ELF-1 (cell line): ENCODE data around the gene PDCD6IP.
A peak's percentile ranks its signal among the peaks of the same experiment; 100 is the strongest.
"Not testable (repeated sequence)": the region's sequence is repeated elsewhere in the genome, so short reads cannot be mapped to it uniquely, and the experiment has no call there.

Source experiments
- DNase-seq: peaks from one replicate; pipeline ENCODE4 v3.0.0-alpha.2; 2016; ENCODE audit warnings: low read depth, low spot score

The PDCD6IP gene

DNA sequence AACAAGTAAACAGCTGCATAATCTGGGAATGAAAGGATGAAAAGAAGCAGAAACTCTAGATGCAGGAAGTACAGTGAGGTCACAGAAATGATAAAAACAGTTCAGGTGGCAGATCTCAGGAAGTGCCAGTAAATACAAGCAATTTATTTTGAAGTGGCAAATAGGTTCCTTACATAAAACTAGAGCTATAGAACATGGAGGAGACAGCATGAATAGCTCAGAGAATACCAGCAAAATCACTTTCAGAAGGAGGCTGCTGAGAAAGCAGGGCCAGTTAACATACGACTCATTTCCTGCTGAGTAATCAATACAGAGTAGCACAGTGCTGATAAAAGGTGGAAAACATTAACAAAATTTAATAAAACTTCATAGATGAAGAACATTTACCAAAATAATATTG is 57.0 kb downstream of the PDCD6IP start:
- not testable (repeated sequence) for DNase-seq

DNA sequence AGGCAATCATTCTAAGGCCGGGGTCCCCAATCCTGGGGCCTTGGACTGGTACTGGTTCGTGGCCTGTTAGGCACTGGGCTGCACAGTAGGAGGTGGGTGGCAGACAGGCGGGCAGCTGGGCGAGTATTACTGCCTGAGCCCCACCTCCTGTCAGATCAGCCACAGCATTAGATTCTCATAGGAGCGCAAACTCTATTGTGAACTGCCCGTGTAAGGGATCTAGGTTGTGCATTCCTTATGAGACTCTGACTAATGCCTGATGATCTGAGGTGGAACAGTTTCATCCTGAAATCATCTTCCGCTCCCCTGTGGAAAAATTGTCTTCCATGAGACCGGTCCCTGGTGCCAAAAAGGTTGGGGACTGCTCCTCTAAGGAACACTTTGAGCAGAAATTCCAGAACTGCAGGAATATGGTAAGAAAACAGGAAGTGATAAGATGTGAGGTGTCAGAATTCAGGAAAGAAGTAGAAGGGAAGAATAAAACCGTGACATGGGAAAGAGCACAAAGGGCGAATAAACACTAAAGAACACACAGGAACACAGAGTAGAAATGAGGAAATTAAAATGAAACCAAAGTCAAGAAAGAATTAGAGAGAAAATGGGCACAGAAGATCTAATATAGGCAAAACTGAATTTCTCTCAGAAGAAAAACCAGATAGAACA is 57.6 kb downstream of the PDCD6IP start:
- no peak for DNase-seq

DNA sequence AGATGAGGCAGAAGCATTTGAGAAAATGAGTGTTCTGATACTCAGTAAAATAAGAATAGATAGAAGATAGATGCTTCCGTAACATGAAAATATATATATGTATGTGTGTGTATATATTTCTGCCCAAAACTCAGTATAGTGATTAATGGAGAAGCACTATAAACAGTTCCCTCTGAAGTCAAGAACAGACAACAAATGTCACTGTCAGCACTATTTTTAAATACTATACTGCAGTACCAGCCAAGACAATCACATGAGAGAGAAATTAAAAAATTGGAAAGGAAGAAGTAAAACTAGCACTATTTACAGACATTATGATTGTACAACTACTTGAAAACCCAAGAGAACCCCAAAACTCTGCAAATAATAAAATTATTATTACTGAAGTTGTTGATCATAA is 59.3 kb downstream of the PDCD6IP start:
- DNase-seq: not testable (repeated sequence)

DNA sequence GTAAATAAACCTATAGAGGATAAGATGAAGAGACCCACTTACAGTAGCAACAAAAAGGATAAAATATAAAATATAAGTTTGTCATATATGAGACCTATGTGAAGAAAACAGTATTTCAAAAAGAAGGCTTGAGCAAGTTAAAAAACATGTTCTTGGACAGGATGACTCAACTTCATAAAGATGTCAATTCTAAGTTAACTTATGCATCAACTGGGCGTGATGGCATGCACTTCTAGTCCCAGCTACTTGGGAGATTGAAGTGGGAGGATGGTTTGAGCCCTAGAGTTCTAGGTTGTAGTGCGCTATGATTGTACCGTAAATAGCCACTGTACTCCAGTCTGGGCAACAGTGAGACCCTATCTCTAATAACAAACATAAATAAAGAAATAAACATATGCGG is 59.7 kb downstream of the PDCD6IP start:
- no peak for DNase-seq

DNA sequence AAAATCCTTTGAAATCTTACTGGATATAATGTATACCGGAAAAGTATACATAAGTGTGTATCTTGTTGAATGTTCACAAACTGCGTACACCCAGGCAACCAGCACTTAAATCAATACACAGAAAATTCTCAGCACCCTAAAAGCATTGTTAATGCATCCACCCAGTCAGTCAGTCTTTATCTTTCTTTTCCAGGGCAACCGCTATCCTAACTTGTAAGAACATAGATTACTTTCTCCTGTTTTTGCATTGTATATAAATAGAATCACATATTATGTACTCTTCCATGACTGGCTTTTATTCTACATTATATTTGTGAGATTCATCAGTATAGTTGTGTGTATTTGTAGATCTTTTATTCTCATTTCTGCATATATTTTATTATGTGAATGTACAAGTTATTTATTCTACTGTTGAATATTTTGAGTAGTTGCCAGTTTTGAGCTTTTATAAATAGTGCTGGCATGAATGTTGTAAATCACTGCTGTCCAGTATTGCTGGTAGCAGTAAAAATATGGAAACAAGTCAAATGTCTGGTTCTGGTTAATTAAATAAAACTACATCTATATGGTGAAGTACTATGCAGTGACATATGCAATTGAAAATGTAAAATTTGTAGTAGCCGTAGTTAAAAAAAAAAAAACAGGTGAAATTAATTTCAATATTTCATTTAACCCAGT is 62.1 kb downstream of the PDCD6IP start:
- DNase-seq: no peak

DNA sequence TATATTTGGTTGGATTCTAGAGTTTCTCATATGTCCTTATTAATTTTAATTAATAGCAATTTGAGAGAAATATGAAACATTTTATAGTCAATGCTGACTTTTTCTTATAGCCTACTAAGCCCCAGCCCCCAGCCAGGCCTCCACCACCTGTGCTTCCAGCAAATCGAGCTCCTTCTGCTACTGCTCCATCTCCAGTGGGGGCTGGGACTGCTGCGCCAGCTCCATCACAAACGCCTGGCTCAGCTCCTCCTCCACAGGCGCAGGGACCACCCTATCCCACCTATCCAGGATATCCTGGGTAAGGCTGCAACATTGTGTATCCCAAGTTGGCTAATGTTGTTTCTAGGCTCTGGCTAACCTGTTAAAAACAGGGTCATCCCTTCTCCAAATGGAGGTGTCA is 66.7 kb downstream of the PDCD6IP start:
- no peak for DNase-seq

DNA sequence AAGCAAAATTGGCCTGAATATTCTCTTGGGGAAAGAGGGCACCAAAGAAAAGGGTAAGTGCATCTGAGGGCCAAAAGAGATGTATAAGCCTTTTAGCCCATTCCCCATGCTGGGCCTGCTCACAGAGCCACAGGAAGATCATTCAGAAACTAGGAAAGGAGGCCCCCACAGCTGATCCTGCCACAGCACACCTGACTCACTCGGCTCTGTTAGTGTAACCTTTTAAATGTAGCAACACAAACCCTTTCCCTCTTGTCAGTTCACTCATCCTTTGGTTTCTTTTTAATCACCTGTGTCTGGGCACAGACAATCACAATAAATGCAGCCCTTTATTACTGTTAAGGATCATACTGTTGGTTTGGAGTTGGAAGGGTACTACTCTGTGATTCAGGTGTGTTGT is 69.9 kb downstream of the PDCD6IP start:
- DNase-seq: no peak

DNA sequence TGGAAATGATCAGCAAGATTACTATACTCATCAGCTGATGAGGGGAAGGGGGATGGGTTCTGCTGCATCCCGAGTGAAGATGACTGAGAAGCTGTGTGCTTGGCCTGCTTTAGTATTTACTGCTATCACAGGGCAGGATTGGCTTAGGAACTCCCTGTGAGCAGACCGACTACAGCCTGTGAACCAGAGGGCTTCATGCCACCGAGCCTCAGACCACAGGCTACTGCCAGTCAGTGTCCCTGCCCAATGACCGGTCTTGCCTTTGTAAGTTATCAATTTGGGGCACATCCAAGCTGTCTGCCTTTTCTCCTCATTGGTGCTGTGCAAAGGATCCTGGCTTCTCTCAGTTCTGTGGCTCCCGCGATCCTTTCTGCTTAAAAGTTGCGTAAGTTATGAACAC is 71.5 kb downstream of the PDCD6IP start:
- no peak for DNase-seq

DNA sequence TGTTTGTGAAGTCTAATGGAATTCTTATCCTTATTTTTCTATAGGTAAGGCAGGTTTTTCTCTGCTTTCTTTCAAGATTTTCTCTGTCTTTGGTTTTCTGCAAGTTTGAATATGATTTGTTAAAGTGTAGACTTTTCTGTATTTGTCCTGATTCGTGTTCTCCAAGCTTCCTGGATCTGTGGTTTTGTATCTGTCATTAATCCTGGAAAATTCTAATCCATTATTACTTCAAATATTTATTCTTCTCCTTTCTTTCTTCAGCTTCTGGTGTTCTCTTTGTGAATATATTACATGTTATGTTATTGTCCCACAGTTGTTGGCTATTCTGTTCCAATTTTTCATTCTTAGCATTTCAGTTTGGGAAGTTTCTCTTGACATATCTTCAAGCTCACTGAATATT is 76.4 kb downstream of the PDCD6IP start:
- no peak for DNase-seq

DNA sequence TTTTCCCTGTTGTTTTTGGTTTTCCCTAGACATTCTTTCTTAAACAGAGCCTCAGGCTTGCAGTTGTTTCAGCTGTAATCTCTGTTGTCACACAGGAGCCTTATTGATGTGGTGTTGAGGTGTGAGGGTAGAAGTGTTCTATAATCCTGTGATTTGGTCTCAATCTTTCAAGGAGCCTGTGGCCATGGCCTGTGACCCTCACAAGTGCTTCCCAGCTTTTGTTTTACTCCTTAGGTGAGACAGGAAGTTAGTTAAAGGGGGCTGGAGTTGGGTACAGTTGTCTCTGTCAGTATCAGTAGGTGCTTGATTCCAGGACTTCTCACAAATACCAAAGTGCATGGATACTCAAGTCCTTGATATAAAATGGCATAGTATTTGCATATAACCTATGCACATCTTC is 77.2 kb downstream of the PDCD6IP start:
- DNase-seq: no peak

DNA sequence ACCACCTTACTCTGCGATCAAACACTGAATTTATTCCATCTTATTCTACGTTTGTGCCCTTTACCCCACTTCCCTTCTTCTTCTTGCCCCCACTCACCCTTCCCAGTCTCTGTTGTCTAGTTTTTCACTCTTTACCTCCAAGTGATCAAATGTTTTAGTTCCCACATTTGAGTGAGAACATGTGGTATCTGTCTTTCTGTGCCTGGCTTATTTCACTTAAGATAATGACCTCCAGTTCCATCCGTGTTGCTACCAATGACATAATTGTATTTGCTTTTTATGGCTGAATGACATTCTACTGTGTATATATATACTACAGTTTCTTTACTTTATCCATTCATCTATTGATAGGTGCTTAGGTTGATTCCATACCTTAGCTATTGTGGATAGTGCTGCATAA is 78.8 kb downstream of the PDCD6IP start:
- DNase-seq: no peak

DNA sequence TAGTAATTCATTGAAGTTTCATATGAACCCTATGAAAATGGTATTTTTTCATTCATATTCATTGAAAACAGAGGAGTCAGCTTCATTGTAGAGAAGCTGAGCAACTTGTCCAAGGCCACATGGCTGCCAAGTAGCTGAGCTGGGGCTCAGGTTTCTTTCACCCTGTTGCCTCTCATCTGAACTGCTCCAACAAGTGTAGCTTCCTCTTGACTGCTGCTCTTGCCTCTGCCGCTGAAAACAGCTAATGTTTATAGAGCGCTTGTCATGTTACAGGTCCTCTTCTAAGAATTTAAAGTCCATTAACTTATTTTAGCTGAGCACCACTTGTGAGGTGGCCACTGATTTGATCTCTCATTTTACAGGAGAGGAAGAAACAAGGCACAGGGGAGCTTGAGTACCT is 81.1 kb downstream of the PDCD6IP start:
- DNase-seq: no peak

DNA sequence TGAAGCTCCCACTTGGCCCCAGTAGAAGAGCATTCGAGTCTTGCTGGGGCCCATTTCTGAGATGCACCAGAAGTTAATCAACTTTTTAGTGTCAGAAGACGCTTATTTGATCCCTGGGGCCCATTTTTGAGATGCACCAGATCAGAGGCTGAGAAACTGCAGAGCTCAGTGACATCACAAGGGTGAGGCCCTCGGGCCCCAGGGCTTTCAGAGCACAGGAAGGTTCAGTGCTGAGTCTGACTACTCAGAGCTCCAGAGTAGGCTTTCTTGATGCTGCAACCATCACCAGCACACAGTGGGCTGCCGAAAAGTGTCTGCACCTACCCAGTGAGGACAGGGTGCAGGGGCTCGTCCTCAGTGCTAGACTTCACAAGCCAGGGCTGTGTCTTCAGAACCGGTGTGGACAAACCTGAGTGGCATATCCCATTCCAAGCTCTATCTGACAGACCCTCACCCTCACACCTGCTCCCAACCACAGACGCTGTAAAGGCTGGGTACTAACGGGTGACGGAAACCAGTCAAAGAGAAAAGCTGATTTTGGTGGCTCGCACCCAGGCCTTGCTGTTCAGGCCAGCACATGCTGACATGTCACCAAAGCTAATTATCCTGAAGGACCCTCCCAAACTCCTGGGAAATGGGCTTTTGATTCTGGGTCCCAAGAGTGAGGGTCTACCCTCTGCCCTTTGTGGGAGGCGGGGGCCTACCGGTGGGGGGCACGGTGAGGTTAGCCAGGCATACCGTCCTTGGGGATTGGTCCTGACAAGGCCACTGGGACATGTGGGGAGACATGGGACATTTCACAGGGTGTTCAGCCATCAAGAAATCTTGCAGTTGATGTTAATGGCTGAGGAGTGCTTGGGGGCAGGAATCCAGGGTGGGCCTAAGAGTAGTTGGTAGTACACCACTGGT is 83.0 kb downstream of the PDCD6IP start:
- DNase-seq: peak; percentile 32

DNA sequence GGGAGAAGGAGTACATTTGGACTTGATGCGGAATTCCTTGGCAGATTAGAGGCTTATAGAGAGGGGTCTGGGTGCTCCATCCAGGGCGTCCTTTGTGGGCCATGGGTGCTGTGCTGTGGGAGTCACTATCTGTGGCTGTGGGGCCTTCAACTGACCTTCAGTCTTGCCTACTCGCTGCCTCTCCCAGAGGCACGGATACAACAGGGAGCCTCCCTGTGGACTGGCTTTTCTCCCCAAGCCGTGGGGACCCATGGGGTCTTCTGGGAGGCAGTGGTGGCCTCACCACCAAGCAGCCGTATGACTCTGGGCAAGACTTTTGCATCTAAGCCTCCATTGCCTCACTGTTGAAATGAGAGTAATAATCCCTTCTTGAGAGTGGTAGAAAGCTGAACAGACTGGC is 83.9 kb downstream of the PDCD6IP start:
- DNase-seq: no peak

DNA sequence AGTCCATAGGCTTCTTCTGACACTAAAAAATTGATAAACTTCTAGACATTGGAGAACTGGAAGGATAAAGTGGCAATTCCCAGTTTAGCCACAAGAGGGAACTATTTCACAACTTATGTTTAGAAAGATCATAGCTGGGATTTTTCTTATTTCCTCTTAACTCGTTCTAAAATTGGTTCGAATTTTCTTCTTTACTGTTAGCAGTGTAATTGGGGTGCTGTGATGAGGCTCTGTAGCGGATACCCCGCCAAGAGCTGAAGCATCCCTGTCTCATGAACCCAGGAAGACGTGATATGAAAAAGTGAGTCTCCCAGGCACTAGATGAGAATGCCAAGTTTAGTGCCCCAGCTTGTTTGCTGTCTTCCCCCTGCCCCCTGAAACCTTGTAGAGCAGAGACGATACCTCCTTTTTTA is 85.1 kb downstream of the PDCD6IP start:
- peak; percentile 34 for DNase-seq

DNA sequence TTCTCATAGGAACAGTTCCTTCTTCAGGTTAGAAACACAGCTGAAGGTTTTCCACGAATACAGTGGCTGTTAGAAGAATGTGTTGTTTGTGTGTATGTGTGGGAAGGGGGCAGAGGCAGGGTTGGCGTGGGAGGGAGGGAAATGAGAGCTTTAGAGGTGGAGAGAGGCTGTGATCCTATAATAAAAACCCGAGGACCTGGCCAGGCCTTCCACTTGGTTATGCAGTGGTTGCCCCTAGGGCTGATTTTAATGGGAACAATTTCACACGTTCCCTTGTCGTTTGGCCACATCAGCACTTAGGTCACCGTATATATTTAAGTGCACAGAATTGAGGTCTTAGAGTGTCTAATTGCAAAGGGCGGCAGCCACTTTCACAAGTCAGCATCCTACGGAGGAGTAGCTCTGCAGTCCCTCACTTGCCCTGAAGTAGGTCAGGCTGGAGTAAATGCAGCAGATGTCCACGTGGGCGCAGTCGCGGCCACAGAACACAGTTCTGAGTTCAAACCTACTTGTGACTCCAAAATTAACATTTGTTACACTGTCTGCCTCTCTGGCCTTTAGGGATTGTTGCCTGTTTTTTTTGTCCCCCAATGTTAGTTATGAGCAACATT is 85.6 kb downstream of the PDCD6IP start:
- DNase-seq: peak; percentile 41

DNA sequence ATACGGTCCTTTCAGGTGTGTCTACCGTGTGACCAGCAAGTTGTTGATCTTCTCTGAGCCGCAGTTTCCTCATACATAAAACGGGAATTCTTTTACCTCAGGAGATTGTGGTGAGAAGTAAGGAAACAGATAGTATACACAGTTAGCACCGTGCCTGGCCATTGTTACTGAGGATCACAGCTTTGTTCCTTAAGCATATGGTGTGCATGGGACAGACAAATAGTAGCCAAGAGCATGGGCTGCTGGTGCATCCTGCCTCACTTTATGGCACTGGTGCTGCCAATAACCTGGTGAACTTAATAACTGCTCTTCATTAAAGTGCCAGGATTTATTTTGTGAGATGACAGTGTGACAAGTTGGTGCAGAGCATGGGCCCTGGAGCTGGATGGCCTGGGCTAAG is 86.3 kb downstream of the PDCD6IP start:
- DNase-seq: no peak

DNA sequence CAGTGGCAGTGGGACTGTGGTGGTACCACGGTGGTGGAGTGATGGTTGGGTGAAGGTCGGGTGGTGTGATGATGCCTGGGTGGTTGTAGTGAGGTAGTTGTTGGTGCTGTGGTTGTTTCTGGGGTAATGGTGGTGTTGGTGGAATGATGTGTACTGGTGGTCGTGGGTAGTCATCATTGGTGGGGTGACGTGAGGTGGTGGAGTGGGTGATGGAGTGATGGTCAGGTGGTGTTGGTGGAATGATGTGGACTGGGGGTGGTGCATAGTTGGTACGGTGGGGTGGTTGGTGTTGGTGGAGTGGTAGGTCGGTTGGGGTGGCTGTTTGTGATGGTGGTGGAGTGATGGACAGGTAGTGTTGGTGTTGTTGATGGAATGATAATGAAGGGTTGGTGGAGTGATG is 87.1 kb downstream of the PDCD6IP start:
- DNase-seq: no peak

DNA sequence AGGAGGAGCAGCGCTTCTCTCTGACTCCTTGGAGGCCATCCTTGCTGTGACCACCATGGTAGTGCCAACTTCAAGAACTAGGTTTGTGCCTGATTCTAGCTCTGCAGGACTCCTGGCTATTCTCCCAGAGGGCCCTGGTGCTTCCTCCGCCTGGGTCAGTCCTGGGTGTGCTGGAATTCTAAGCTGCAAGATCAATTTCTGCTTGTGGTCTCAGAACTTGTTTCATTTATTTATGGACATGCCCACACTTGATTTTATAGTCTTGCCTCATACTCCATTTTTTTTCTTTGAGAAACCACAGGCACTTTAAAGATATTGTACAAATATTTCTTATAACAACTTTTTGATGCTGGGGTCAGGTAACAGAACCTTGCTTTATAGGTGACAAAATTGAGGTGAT is 87.6 kb downstream of the PDCD6IP start:
- DNase-seq: no peak

DNA sequence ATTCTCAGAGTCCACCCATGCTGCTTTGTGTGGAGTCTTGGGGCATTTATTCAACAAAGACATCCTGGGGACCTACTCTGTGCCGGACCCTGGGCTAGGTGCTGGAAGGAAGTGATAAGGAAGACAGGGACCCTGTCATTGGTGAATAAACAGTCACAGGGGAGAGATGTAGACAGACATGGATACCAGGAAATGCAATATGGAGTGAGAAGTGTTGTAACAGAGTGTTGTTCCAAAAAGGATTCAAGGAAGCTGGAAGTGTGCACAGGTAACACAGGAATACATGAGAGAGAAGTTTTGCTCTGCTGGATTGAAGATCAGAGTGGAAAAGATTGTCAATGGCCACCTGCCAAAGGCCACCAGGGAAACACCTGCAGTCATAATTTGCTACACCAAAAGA is 89.0 kb downstream of the PDCD6IP start:
- DNase-seq: no peak

DNA sequence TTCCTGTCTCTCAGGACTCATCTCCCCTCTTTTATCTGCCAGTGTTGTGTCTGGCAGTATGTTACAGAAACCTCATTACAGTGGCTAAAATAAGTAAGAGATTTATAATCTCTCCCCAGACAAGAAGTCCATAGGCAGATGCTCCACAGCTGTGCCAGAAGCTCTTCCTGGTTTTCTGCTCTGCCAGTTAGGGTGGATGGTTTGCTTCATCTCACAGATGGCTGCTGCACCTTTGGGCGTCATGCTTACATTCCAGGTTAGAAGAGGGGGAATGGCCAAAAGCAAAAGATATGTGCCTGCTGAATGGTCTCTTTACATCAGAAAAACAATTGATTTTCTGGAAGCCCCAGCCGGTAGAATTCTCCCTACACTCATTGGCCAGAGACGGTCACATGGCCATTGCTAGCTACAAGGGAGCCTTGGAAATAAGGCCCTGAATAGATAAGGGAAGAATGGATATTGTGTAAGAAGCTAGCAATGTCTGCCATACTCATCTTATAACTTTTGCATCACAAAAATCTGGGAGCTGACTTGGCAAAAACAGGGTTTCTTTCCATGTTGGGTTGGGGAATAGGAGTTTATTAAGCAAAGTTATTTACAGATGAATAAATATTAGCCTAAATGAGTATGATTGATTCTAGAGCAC is 91.1 kb downstream of the PDCD6IP start:
- no peak for DNase-seq

DNA sequence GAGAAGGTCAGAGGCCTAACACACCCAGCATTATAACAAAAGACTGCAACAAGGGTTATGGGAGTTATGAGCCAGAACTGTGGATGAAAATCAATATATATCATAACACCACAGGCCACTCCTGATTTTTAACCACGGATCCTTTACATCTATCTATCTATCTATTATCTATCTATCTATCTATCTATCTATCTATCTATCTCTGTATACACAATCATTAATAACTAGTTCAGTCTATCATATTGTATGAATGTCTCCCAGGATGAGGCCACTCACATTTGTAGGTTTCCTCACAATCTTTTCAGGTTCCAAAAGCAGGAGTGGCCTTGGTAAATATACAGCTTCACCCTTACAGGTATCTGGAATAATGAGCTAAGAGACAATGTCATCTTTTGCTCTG is 94.2 kb downstream of the PDCD6IP start:
- DNase-seq: no peak
